K562 (cell line): ENCODE measurements around the gene TBCEL. TPM values are rescaled to one million over a fixed set of nuclear protein-coding genes. Genes with fewer than 3 reads are reported as not detected.

Source experiments
- ATAC-seq: fragments of 200-7000 bp; cut with Tn5 transposase; 3 replicates; pipeline ENCODE4 v1.9.1; 2020; ENCODE audit warnings: moderate library complexity
- BruUV-seq: library from RNA; stranded (reverse); fragments of 400-500 nt; replicated peaks from 2 replicates; lab custom pipeline; 2021; lab: Mats Ljungman, UMichigan
- CTCF ChIA-PET: fragments of 300-600 bp; formaldehyde crosslinking; extraction: SDS; loops from one replicate; lab custom pipeline; 2021; ENCODE audit warnings: low intra/inter-chr PET ratio; lab: Yijun Ruan, JAX
- POLR2A ChIA-PET: fragments of 300-600, 350-650 bp; sonication (Branson Sonifier 250); formaldehyde crosslinking; extraction: SDS; loops from one replicate; lab custom pipeline; 2021; ENCODE audit warnings: antibody characterized with exemption, inconsistent platforms; lab: Yijun Ruan, JAX
- DNase-seq, 4 experiments: peaks; one replicate each; pipeline versions ENCODE4 v3.0.0 to v3.0.0-alpha.2; 2011 to 2018; ENCODE audit warnings: low spot score in 3 of 4, mixed read lengths in 3 of 4; ENCODE audit errors: extremely low read depth in 1 of 4
- FAIRE-seq: peaks from 2 replicates; lab custom pipeline; 2011; peaks lifted over from hg19 to GRCh38; lab: Jason Lieb, UNC
- H2AFZ ChIP-seq: 2 replicates; pipeline ENCODE4 v1.6.0; 2011; ENCODE audit warnings: low read depth, low read length, control low read depth, inconsistent platforms
- H3K27ac ChIP-seq: fragments of 200-600 bp; 3 replicates; pipeline ENCODE4 v1.8.0; 2011; ENCODE audit warnings: low read depth, mild to moderate bottlenecking, control low read depth, inconsistent platforms, low read length, moderate library complexity, mixed read lengths; ENCODE audit errors: extremely low read depth
- H3K27me3 ChIP-seq, 2 experiments: fragments of 300-600 bp in 1 of 2; 2 replicates in 1 of 2; 3 replicates in 1 of 2; pipeline versions ENCODE4 v1.6.0 to v1.8.0; 2011; ENCODE audit warnings: inconsistent platforms in 2 of 2, low read length in 2 of 2, mild to moderate bottlenecking in 1 of 2, mixed read lengths in 1 of 2, moderate library complexity in 1 of 2; ENCODE audit not compliant: control insufficient read depth in 2 of 2, insufficient read depth in 2 of 2
- H3K36me3 ChIP-seq: fragments of 300-600 bp; 3 replicates; pipeline ENCODE4 v1.8.0; 2011; ENCODE audit warnings: mild to moderate bottlenecking, low read length, inconsistent platforms; ENCODE audit not compliant: control insufficient read depth, insufficient read depth
- H3K4me1 ChIP-seq, 2 experiments: fragments of 200-600 bp in 1 of 2; replicated peaks in 1 of 2; 2 replicates in 1 of 2; 3 replicates in 1 of 2; pipeline versions ENCODE4 v1.5.1 to v1.8.0; 2011; ENCODE audit warnings: inconsistent platforms in 2 of 2, low read length in 2 of 2, mild to moderate bottlenecking in 1 of 2, mixed read lengths in 1 of 2, moderate library complexity in 1 of 2; ENCODE audit not compliant: control insufficient read depth in 2 of 2, insufficient read depth in 2 of 2
- H3K4me2 ChIP-seq: 2 replicates; pipeline ENCODE4 v1.6.1; 2011; ENCODE audit warnings: low read length, control low read depth, inconsistent platforms, mixed read lengths; ENCODE audit not compliant: insufficient read depth
- H3K4me3 ChIP-seq: fragments of 200-600 bp; sonication (generic), shearing (Covaris generic); 2 replicates; pipeline ENCODE4 v1.5.1; 2016; ENCODE audit warnings: control low read depth, inconsistent platforms
- H3K79me2 ChIP-seq: fragments of 200-600 bp; 3 replicates; pipeline ENCODE4 v1.8.0; 2011; ENCODE audit warnings: low read length, inconsistent platforms; ENCODE audit not compliant: control insufficient read depth, insufficient read depth
- H3K9ac ChIP-seq, 2 experiments: 2 replicates each; pipeline versions ENCODE4 v1.6.0 to v1.6.1; 2011; ENCODE audit warnings: low read depth in 2 of 2, low read length in 2 of 2, control low read depth in 1 of 2, inconsistent platforms in 1 of 2, mild to moderate bottlenecking in 1 of 2, mixed read lengths in 1 of 2; ENCODE audit not compliant: insufficient read depth in 1 of 2
- H3K9me1 ChIP-seq: one replicate; pipeline ENCODE4 v1.6.0; 2011; ENCODE audit warnings: inconsistent platforms, mild to moderate bottlenecking, low read length, moderate library complexity; ENCODE audit not compliant: control insufficient read depth, insufficient read depth
- H3K9me3 ChIP-seq: replicated peaks from 2 replicates; pipeline ENCODE4 v1.5.1; 2011; ENCODE audit warnings: low read depth, low read length, inconsistent platforms; ENCODE audit not compliant: control insufficient read depth, insufficient read depth
- H4K20me1 ChIP-seq: replicated peaks from 2 replicates; pipeline ENCODE4 v1.6.1; 2011; ENCODE audit warnings: low read length, inconsistent platforms, mixed read lengths; ENCODE audit not compliant: control insufficient read depth, insufficient read depth
- DACH1 ChIP-seq: fragments of 450-650 bp; IDR thresholded peaks from 2 replicates; pipeline ENCODE4 v1.6.1; 2018; ENCODE audit not compliant: partially characterized antibody
- E2F3 ChIP-seq: fragments of 250-450 bp; sonication (Bioruptor Pico); IDR thresholded peaks from 2 replicates; pipeline ENCODE4 v1.4.0; 2020; ENCODE audit warnings: mild to moderate bottlenecking
- EZH2 ChIP-seq: IDR thresholded peaks from 2 replicates; pipeline ENCODE4 v1.6.1; 2012; ENCODE audit warnings: low read depth, mild to moderate bottlenecking, inconsistent platforms, low read length, borderline replicate concordance
- MITF ChIP-seq: IDR thresholded peaks from 2 replicates; pipeline ENCODE4 v1.6.1; 2014; ENCODE audit warnings: antibody characterized with exemption
- MLX ChIP-seq, 2 experiments: fragments of 450-650 bp in 1 of 2; sonication (generic) in 1 of 2; formaldehyde crosslinking; conservative IDR thresholded peaks; 2 replicates each; pipeline versions ENCODE4 v1.4.0 to v1.8.1; 2020 to 2022; ENCODE audit warnings: mild to moderate bottlenecking in 1 of 2, missing genetic modification reagents in 1 of 2
- POLR2A ChIP-seq: fragments of 450-650 bp; conservative IDR thresholded peaks from 2 replicates; pipeline ENCODE4 v1.6.1; 2016
- POLR2AphosphoS2 ChIP-seq: IDR thresholded peaks from 2 replicates; pipeline ENCODE4 v1.6.1; 2012; ENCODE audit warnings: low read length, improper control_type of control experiment
- SIRT6 ChIP-seq: IDR thresholded peaks from one replicate; pipeline ENCODE4 v1.6.1; 2012; ENCODE audit warnings: low read depth, mild to moderate bottlenecking, control low read depth, inconsistent platforms, low read length, moderate library complexity
- SNIP1 ChIP-seq: fragments of 450-650 bp; IDR thresholded peaks from 2 replicates; pipeline ENCODE4 v1.7.1; 2017; ENCODE audit warnings: low read depth, mild to moderate bottlenecking
- SOX6 ChIP-seq: fragments of 450-650 bp; IDR thresholded peaks from 2 replicates; pipeline ENCODE4 v1.6.1; 2014; ENCODE audit warnings: mild to moderate bottlenecking
- ZNF165 ChIP-seq: fragments of 250-450 bp; sonication (Bioruptor Pico); IDR thresholded peaks from 2 replicates; pipeline ENCODE4 v1.4.0; 2020; ENCODE audit warnings: borderline replicate concordance
- ZNF436 ChIP-seq: fragments of 250-450, 450-650 bp; sonication (Bioruptor Pico); formaldehyde crosslinking; IDR thresholded peaks from 2 replicates; pipeline ENCODE4 v1.7.0; 2020; ENCODE audit warnings: mild to moderate bottlenecking
- WGBS: fragments of 100-300 bp; shearing (Covaris generic); methylation state at CpG from one replicate; pipeline ENCODE4 v1.1.6; 2016; ENCODE audit warnings: low coverage, mixed read lengths; ENCODE audit not compliant: insufficient coverage; ENCODE audit errors: missing lambda C conversion rate; 5-methylcytosine and 5-hydroxymethylcytosine counted together
- in situ Hi-C: fragments of 300-500 bp; cut with MboI; formaldehyde crosslinking; loops from 4 replicates; pipeline ENCODE4 v1.15.0; 2018; ENCODE audit warnings: inconsistent platforms, mixed read lengths
- intact Hi-C: fragments of 100-400 bp; cut with micrococcal nuclease; formaldehyde crosslinking; loops from 2 replicates; pipeline ENCODE4 v1.14.2; 2022
- polyA plus RNA-seq, 8 experiments: library from polyadenylated mRNA; depleted of rRNA in 4 of 8; stranded (reverse) in 5 of 8; unstranded in 3 of 8; fragments of >200 nt; fragmentation: Nextera tagmentation in 2 of 8; fragmentation: Illumina TruSeq in 1 of 8; extraction: Ambion mirVana in 2 of 8; extraction: Trizol in 1 of 8; gene quantifications; 2 replicates each; pipeline versions ENCODE4 v1.2.1 to v1.2.3, GENCODE V29; 2011 to 2014; ENCODE audit warnings: inconsistent platforms in 1 of 8, missing spikeins in 1 of 8
- total RNA-seq, 7 experiments: library from RNA; depleted of rRNA in 6 of 7; stranded (reverse); fragments of >200 nt in 6 of 7; fragmentation: Illumina TruSeq in 2 of 7; extraction: Trizol in 2 of 7; gene quantifications; 2 replicates each; pipeline versions ENCODE4 v1.2.1 to v1.2.3, GENCODE V29; 2011 to 2021; ENCODE audit warnings: low replicate concordance in 1 of 7
- TF ChIP-seq, protein P1 (sequence below): fragments of 250-450 bp; sonication (Bioruptor Pico); IDR thresholded peaks from 2 replicates; pipeline ENCODE4 v1.5.0; 2020; ENCODE audit warnings: mild to moderate bottlenecking
- TF ChIP-seq, protein P2 (sequence below): fragments of 200-800 bp; sonication (Bioruptor generic); IDR thresholded peaks from 2 replicates; pipeline ENCODE4 v1.6.1; 2016; ENCODE audit warnings: missing genetic modification characterization, missing compliant biosample characterization
- TF ChIP-seq, protein P3 (sequence below): fragments of 250-450 bp; sonication (Bioruptor Pico); IDR thresholded peaks from 2 replicates; pipeline ENCODE4 v1.8.0; 2021; ENCODE audit warnings: borderline replicate concordance, mild to moderate bottlenecking, moderate library complexity; ENCODE audit not compliant: poor library complexity, severe bottlenecking

TBCEL gene
- total and polyA plus RNA-seq, 9 of the 15 experiments (the other 6 are each of a cell fraction or from before 2014, with no cell fraction given): 0.39 to 2.3 (median 1.4) TPM

GRCh38 chr11:120978701-120979100, 45.2 kb upstream of the TBCEL start:
- Histone ChIP-seq H3K9ac (no peak overlapping the region), H3K4me1 (no peaks in the 10 kb centered on the region), H3K4me2 (no peak overlapping the region), H3K36me3 (no peaks in the 10 kb centered on the region), H3K79me2 (no peaks in the 10 kb centered on the region), H3K9me1 (no peaks in the 10 kb centered on the region), H3K27ac (no peak overlapping the region), H3K9me3 (no peaks in the 10 kb centered on the region), H3K27me3 (peaks cover 0 to 13% of the 10 kb centered on the region in 2 experiments; a peak in 2 of 5 replicates), H3K4me3 (no peak overlapping the region), H2AFZ (no peak overlapping the region), H4K20me1 (no peaks in the 10 kb centered on the region; the same call in 1 of the 2 replicates)
- in situ Hi-C loops: no loop called here
- no TSS peak for BruUV-seq
- FAIRE-seq (no peak), ATAC-seq (no peak), DNase-seq (no peak)
- WGBS: 0% methylated on average over 3 of the region's 3 CpGs
- POLR2A ChIA-PET: no interaction called here
- CTCF ChIA-PET: no interaction called here
- intact Hi-C loops: no loop called here
- no peak for TF ChIP-seq ZNF436 (CRISPR knock-in tag)
- TF ChIP-seq POLR2A: no peak
- TF ChIP-seq, protein P1, sequence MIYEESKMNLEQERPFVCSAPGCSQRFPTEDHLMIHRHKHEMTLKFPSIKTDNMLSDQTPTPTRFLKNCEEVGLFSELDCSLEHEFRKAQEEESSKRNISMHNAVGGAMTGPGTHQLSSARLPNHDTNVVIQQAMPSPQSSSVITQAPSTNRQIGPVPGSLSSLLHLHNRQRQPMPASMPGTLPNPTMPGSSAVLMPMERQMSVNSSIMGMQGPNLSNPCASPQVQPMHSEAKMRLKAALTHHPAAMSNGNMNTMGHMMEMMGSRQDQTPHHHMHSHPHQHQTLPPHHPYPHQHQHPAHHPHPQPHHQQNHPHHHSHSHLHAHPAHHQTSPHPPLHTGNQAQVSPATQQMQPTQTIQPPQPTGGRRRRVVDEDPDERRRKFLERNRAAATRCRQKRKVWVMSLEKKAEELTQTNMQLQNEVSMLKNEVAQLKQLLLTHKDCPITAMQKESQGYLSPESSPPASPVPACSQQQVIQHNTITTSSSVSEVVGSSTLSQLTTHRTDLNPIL (CRISPR knock-in tag): no peak
- no peak for TF ChIP-seq SIRT6
- TF ChIP-seq POLR2AphosphoS2: no peak
- TF ChIP-seq, protein P2, sequence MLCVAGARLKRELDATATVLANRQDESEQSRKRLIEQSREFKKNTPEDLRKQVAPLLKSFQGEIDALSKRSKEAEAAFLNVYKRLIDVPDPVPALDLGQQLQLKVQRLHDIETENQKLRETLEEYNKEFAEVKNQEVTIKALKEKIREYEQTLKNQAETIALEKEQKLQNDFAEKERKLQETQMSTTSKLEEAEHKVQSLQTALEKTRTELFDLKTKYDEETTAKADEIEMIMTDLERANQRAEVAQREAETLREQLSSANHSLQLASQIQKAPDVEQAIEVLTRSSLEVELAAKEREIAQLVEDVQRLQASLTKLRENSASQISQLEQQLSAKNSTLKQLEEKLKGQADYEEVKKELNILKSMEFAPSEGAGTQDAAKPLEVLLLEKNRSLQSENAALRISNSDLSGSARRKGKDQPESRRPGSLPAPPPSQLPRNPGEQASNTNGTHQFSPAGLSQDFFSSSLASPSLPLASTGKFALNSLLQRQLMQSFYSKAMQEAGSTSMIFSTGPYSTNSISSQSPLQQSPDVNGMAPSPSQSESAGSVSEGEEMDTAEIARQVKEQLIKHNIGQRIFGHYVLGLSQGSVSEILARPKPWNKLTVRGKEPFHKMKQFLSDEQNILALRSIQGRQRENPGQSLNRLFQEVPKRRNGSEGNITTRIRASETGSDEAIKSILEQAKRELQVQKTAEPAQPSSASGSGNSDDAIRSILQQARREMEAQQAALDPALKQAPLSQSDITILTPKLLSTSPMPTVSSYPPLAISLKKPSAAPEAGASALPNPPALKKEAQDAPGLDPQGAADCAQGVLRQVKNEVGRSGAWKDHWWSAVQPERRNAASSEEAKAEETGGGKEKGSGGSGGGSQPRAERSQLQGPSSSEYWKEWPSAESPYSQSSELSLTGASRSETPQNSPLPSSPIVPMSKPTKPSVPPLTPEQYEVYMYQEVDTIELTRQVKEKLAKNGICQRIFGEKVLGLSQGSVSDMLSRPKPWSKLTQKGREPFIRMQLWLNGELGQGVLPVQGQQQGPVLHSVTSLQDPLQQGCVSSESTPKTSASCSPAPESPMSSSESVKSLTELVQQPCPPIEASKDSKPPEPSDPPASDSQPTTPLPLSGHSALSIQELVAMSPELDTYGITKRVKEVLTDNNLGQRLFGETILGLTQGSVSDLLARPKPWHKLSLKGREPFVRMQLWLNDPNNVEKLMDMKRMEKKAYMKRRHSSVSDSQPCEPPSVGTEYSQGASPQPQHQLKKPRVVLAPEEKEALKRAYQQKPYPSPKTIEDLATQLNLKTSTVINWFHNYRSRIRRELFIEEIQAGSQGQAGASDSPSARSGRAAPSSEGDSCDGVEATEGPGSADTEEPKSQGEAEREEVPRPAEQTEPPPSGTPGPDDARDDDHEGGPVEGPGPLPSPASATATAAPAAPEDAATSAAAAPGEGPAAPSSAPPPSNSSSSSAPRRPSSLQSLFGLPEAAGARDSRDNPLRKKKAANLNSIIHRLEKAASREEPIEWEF (CRISPR knock-in tag): no peak
- no peak for TF ChIP-seq MITF
- no peak for TF ChIP-seq EZH2
- TF ChIP-seq DACH1: no peak
- no peak for TF ChIP-seq SNIP1
- no peak for TF ChIP-seq E2F3 (CRISPR knock-in tag)
- TF ChIP-seq SOX6: no peak
- no peak for TF ChIP-seq ZNF165 (CRISPR knock-in tag)
- TF ChIP-seq, protein P3, sequence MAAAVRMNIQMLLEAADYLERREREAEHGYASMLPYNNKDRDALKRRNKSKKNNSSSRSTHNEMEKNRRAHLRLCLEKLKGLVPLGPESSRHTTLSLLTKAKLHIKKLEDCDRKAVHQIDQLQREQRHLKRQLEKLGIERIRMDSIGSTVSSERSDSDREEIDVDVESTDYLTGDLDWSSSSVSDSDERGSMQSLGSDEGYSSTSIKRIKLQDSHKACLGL (CRISPR knock-in tag): no peak
- no peak for TF ChIP-seq MLX (CRISPR knock-in tag; conservative IDR thresholded peaks at IDR 0.05)
